ENCODE measurements around the gene SRRM4. TPM values are rescaled to one million over a fixed set of nuclear protein-coding genes. Genes with fewer than 3 reads are reported as not detected.
A peak's percentile ranks its signal among the peaks of the same experiment; 100 is the strongest.

SRRM4 gene, protein sequence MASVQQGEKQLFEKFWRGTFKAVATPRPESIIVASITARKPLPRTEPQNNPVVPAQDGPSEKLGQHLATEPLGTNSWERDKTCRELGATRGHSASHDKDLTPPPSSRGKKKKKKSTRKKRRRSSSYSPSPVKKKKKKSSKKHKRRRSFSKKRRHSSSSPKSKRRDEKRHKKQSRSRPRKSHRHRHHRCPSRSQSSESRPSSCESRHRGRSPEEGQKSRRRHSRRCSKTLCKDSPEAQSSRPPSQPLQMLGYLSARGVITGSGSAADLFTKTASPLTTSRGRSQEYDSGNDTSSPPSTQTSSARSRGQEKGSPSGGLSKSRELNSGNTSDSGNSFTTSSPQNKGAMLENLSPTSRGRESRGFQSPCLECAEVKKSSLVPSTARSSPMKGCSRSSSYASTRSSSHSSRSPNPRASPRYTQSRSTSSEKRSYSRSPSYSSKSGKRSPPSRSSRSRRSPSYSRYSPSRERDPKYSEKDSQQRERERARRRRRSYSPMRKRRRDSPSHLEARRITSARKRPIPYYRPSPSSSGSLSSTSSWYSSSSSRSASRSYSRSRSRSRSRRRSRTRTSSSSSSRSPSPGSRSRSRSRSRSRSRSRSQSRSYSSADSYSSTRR
- total RNA-seq (2022) (not detected in 2 replicates), Bru-seq, nascent RNA (percentile 0 among the genes with signal in this experiment), BruChase-seq, experiment 1, labeled RNA remaining after a 6-hour chase (not detected), BruChase-seq, experiment 2, labeled RNA remaining after a 2-hour chase (not detected)
- long read RNA-seq, result 0 reads

DNA sequence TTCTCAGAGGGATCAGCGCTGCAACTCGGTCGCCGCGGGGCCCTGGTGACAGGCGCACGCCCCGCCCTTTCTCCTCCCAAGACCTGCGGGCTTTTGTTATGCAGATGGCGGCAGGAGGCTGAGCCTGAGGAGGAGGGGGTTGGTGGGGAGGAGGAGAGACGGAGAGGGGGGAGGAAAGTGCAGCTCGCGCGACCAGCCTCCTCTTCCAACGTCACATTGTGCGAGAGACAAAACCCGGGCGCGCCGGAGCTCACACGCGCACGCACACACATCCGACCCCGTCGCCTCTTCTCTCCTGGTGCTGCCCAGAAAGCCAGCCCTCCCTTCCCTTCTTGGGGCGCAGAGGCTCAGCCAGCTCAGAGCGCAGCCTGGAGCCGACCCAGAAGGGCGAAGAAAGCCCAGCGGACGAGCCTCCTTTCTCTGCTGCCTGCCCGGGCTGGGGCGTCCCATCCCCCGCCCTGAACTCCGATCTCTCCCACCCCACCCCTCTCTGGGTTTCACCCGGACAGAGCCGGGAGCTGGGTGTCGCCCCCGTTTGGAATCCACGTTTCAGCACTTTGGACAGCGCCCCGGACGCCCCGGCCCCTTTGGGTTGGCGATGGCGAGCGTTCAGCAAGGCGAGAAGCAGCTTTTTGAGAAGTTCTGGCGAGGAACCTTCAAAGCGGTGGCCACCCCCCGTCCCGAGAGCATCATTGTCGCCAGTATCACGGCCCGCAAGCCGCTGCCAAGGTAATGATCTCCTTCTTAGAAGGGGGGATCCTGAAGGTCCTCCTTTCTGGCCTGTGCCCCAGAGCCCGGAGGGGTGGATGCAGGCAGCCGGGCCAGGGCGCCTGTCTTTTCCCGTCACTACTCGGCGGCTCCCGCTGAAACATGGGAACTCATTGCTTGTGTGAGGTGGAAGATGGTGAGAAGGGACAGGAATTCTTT is at the start of gene SRRM4:
Gene SRRM4 (plus strand): TSS at position 257 of the 927 bp plus-strand sequence. CDS start 342 bp downstream, at position 599.
- Mint-ChIP-seq H3K4me3 (ENCODE audit: unreplicated experiment) (no peak within 1 kb of the TSS), H3K36me3 (ENCODE audit: insufficient read depth, unreplicated experiment) (no peaks in the 10 kb centered on the region), H3K9me3 (ENCODE audit: unreplicated experiment) (peaks cover 44% of the 10 kb centered on the region), H3K4me1 (ENCODE audit: insufficient read depth, unreplicated experiment) (no peaks in the 10 kb centered on the region), H3K27me3 (ENCODE audit: insufficient read depth, unreplicated experiment) (no peaks in the 10 kb centered on the region), H3K27ac (ENCODE audit: low read depth, unreplicated experiment) (no peak within 1 kb of the TSS)
- no TSS peak for BruUV-seq (replicated peaks)
- POLR2A ChIA-PET, result no interaction called here
- DNase-seq (ENCODE audit: unreplicated experiment), result no peak
- intact Hi-C loops (cut with micrococcal nuclease), result no loop called here
- TF ChIP-seq, protein P1, sequence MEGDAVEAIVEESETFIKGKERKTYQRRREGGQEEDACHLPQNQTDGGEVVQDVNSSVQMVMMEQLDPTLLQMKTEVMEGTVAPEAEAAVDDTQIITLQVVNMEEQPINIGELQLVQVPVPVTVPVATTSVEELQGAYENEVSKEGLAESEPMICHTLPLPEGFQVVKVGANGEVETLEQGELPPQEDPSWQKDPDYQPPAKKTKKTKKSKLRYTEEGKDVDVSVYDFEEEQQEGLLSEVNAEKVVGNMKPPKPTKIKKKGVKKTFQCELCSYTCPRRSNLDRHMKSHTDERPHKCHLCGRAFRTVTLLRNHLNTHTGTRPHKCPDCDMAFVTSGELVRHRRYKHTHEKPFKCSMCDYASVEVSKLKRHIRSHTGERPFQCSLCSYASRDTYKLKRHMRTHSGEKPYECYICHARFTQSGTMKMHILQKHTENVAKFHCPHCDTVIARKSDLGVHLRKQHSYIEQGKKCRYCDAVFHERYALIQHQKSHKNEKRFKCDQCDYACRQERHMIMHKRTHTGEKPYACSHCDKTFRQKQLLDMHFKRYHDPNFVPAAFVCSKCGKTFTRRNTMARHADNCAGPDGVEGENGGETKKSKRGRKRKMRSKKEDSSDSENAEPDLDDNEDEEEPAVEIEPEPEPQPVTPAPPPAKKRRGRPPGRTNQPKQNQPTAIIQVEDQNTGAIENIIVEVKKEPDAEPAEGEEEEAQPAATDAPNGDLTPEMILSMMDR (IDR thresholded peaks at IDR 0.05; ENCODE audit: unreplicated experiment), result no peak
- CTCF ChIA-PET, result interaction anchor here (0.6 to 0.8 kb wide), 2 partner anchors 120 to 431 kb away, joined by 3 read pairs; no protein-coding TSS in a partner anchor

DNA sequence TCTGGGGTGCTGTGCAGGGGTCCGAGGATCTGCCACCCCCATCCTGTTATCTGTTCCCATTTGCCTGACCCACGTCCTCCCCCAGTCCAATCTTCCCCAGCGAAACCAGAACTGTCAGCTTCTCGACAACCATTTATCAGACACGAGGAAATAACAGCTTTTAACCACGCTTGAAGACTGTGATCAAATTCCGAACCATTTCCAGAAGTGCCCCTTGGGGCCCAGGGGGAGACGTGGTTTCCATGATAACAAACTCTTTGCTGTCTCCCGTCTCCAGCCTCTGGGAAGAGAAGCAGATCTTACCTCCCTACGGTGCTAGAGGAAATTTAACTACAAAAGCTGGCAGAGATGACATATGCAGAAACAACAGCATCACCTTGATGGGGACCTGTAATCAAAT is 35.1 kb upstream of the SRRM4 start:
- Mint-ChIP-seq H3K4me1 (ENCODE audit: insufficient read depth, unreplicated experiment) (no peaks in the 10 kb centered on the region), H3K27me3 (ENCODE audit: insufficient read depth, unreplicated experiment) (no peaks in the 10 kb centered on the region), H3K27ac (ENCODE audit: low read depth, unreplicated experiment) (no peak overlapping the region), H3K9me3 (ENCODE audit: unreplicated experiment) (peaks cover 35% of the 10 kb centered on the region), H3K4me3 (ENCODE audit: unreplicated experiment) (no peak overlapping the region), H3K36me3 (ENCODE audit: insufficient read depth, unreplicated experiment) (no peaks in the 10 kb centered on the region)
- intact Hi-C loops (cut with micrococcal nuclease), result no loop called here
- ChIA-PET CTCF (interaction anchor here (0.5 to 0.6 kb wide), 2 partner anchors 19 to 138 kb away, joined by 3 to 4 read pairs; no protein-coding TSS in a partner anchor), POLR2A (no interaction called here)
- no TSS peak for BruUV-seq (replicated peaks)
- no peak for DNase-seq (ENCODE audit: unreplicated experiment)
- TF ChIP-seq, protein P1 (IDR thresholded peaks at IDR 0.05; ENCODE audit: unreplicated experiment), result no peak

DNA sequence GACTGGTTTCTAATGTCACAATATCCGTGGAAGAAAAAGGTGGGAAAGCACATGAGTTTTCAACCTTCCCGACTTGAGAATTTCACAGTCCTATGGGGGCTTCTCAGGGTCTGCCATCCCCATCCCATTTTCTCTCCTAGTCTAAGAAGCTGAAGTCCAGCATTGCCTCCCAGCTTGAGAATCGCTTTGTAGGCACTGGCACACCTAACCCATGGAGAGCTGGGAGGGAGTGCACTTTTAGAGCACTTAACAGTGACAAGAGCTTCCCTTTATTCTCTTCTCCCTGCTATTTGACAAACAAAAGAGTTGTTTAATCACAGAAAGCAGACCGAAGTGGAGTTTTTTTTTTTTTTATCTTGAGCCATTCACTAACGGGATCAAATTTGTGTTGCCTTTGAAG is 22.8 kb upstream of the SRRM4 start:
- intact Hi-C loops (cut with micrococcal nuclease), result no loop called here
- TF ChIP-seq, protein P1 (IDR thresholded peaks at IDR 0.05; ENCODE audit: unreplicated experiment), result no peak
- no peak overlapping the region for H3K27ac Mint-ChIP-seq (ENCODE audit: low read depth, unreplicated experiment)
- no peaks in the 10 kb centered on the region for H3K36me3 Mint-ChIP-seq (ENCODE audit: insufficient read depth, unreplicated experiment)
- DNase-seq (ENCODE audit: unreplicated experiment), result no peak
- no peak overlapping the region for H3K4me3 Mint-ChIP-seq (ENCODE audit: unreplicated experiment)
- ChIA-PET POLR2A (no interaction called here), CTCF (interaction anchor here (0.6 kb wide), 1 partner anchor 113 kb away, joined by 3 read pairs; no protein-coding TSS in a partner anchor)
- no peaks in the 10 kb centered on the region for H3K4me1 Mint-ChIP-seq (ENCODE audit: insufficient read depth, unreplicated experiment)
- BruUV-seq (replicated peaks), result no TSS peak
- no peaks in the 10 kb centered on the region for H3K27me3 Mint-ChIP-seq (ENCODE audit: insufficient read depth, unreplicated experiment)
- peaks cover 19% of the 10 kb centered on the region for H3K9me3 Mint-ChIP-seq (ENCODE audit: unreplicated experiment)
